ENCODE data around the gene AGAP2. TPM values are rescaled to one million over a fixed set of nuclear protein-coding genes. Genes with fewer than 3 reads are reported as not detected.

AGAP2 gene
- total RNA-seq, 1 experiment from 2014 or later: 0.40 TPM

DNA sequence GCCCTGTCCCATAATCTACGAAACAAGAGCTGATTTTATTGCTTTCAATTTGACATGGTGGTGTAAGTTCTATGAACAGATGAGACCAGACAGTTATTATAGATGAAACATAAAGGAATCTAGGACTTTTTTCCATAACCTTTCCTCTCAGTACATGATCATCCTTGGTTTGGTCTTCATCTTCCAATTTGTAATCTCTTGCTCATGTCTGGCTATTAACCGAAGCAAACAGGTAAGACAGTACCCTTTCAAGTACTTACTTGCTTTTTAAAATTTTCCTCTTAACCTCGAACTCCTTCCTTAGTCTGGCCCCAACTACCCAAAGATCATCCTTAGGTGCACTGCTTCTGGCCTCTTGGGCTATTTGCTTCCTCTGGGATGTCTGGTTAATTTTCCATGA is 7.5 kb upstream of the AGAP2 start:
- no peak for ATAC-seq
- Histone ChIP-seq H2AFZ (ENCODE audit: low read length) (no peak overlapping the region), H3K4me2 (ENCODE audit: low read length) (peak overlapping the region; percentile 97), H3K27ac (ENCODE audit: low read length) (no peak overlapping the region), H3K9me2 (replicated peaks; ENCODE audit: low read length) (no peaks in the 10 kb centered on the region), H4K20me1 (ENCODE audit: low read length) (no peaks in the 10 kb centered on the region), H3K4me1 (ENCODE audit: insufficient read depth, low read length) (peaks cover 3% of the 10 kb centered on the region), H3K79me2 (ENCODE audit: low read length) (peaks cover 18% of the 10 kb centered on the region), H3K36me3 (ENCODE audit: low read depth, low read length) (peaks cover 31% of the 10 kb centered on the region), H3K27me3 (ENCODE audit: low read length) (no peaks in the 10 kb centered on the region), H3K9ac (ENCODE audit: low read length) (no peak overlapping the region), H3K4me3 (ENCODE audit: low read length) (peak overlapping the region; percentile 86; the same call in 1 of the 2 replicates), H3K9me3 (ENCODE audit: low read length) (no peaks in the 10 kb centered on the region), H3F3A (ENCODE audit: low read length, unreplicated experiment) (peaks cover 4% of the 10 kb centered on the region)
- ChIA-PET CTCF (no interaction called here), POLR2A (ENCODE audit: unreplicated experiment) (no interaction called here)
- intact Hi-C loops (cut with micrococcal nuclease): no loop called here
- no TSS peak for BruUV-seq (replicated peaks)
- no peak for TF ChIP-seq EZH2 (IDR thresholded peaks at IDR 0.05; ENCODE audit: low read length, unreplicated experiment)
- TF ChIP-seq, protein P1, sequence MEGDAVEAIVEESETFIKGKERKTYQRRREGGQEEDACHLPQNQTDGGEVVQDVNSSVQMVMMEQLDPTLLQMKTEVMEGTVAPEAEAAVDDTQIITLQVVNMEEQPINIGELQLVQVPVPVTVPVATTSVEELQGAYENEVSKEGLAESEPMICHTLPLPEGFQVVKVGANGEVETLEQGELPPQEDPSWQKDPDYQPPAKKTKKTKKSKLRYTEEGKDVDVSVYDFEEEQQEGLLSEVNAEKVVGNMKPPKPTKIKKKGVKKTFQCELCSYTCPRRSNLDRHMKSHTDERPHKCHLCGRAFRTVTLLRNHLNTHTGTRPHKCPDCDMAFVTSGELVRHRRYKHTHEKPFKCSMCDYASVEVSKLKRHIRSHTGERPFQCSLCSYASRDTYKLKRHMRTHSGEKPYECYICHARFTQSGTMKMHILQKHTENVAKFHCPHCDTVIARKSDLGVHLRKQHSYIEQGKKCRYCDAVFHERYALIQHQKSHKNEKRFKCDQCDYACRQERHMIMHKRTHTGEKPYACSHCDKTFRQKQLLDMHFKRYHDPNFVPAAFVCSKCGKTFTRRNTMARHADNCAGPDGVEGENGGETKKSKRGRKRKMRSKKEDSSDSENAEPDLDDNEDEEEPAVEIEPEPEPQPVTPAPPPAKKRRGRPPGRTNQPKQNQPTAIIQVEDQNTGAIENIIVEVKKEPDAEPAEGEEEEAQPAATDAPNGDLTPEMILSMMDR (conservative IDR thresholded peaks at IDR 0.05; ENCODE audit: low read depth, low read length): no peak
- TF ChIP-seq EZH2phosphoT487 (IDR thresholded peaks at IDR 0.05; ENCODE audit: borderline replicate concordance, low read length): no peak
- DNase-seq: no peak

DNA sequence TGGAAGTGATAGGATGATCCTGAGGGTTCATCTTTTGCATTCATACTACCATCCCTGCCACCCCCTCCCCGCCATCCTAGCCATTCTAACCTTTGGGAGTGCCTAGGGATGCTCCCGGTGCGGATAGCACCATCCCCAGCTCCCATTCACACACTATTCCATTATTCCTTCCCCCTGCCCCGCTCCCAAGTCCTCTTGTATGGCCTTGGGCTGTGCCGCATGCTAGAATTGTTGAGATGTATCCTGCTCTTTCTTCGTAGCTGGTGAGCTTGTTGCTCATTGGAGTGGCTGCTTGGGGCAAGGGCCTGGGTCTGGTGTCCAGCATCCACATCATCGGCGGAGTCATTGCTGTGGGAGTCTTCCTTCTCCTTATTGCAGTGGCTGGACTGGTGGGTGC is 6.9 kb upstream of the AGAP2 start:
- peaks cover 4% of the 10 kb centered on the region for H3F3A ChIP-seq (ENCODE audit: low read length, unreplicated experiment)
- ATAC-seq: peak; percentile 19
- no peak for DNase-seq
- peak overlapping the region; percentile 86 for H3K4me3 ChIP-seq (ENCODE audit: low read length)
- H3K4me1 ChIP-seq (ENCODE audit: insufficient read depth, low read length): no peaks in the 10 kb centered on the region; the same call in 1 of the 2 replicates
- peaks cover 13% of the 10 kb centered on the region for H3K79me2 ChIP-seq (ENCODE audit: low read length)
- H3K9me2 ChIP-seq (replicated peaks; ENCODE audit: low read length): no peaks in the 10 kb centered on the region
- H3K27me3 ChIP-seq (ENCODE audit: low read length): no peaks in the 10 kb centered on the region
- H3K4me2 ChIP-seq (ENCODE audit: low read length): peak overlapping the region; percentile 97
- H3K9ac ChIP-seq (ENCODE audit: low read length): peak overlapping the region; percentile 88
- POLR2A ChIA-PET (ENCODE audit: unreplicated experiment): no interaction called here
- H2AFZ ChIP-seq (ENCODE audit: low read length): peak overlapping the region; percentile 76; the same call in 1 of the 2 replicates
- no peaks in the 10 kb centered on the region for H3K9me3 ChIP-seq (ENCODE audit: low read length)
- TSS peak; percentile 46 for BruUV-seq (replicated peaks)
- no peak overlapping the region for H3K27ac ChIP-seq (ENCODE audit: low read length)
- CTCF ChIA-PET: interaction anchor here (1.2 kb wide), 1 partner anchor 19 kb away, joined by 3 read pairs; no protein-coding TSS in a partner anchor
- TF ChIP-seq EZH2 (IDR thresholded peaks at IDR 0.05; ENCODE audit: low read length, unreplicated experiment) (no peak), EZH2phosphoT487 (IDR thresholded peaks at IDR 0.05; ENCODE audit: borderline replicate concordance, low read length) (no peak)
- TF ChIP-seq, protein P1 (conservative IDR thresholded peaks at IDR 0.05; ENCODE audit: low read depth, low read length): no peak
- H4K20me1 ChIP-seq (ENCODE audit: low read length): no peaks in the 10 kb centered on the region
- intact Hi-C loops (cut with micrococcal nuclease): no loop called here
- peaks cover 26% of the 10 kb centered on the region for H3K36me3 ChIP-seq (ENCODE audit: low read depth, low read length)

DNA sequence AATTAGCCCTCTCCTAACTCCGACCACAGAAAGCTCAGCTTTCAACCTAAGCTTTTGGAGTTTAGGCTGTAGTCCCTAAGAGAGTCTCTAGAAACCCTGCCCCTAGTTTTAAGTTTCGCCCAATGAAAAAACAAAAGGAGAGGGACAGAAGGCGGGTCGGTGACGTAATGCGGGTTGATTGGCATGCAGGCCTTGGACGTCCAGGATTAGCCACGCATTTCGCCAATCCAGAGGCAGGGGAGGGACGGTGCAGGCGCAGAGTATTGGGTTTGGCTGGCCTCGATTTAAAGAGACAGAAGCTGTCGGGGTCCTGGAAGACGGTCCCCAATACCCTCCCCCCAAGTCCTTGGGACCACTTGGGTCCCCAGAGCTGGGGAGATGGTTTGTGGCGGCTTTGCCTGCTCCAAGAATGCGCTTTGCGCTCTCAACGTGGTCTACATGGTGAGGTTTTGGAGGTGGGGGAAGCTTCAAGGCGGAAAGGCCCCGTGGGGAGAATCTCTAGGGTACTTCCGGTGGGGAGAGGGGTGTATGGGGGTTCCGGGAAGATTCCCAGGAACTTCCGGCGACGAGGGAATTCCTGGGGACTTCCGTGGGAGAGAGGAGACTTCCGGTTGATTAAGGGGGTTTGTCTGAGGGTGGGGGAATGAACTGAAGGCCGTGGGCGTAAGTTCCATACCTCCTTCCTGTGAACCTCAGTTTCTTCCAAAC is 6.4 kb upstream of the AGAP2 start, which contains the start of gene TSPAN31:
TSS of gene TSPAN31 (plus strand) at position 263 of the 708 bp plus-strand sequence. CDS start at position 379, 116 bp downstream.
- Histone ChIP-seq H3K4me1 (ENCODE audit: insufficient read depth, low read length) (no peaks in the 10 kb centered on the region; the same call in 1 of the 2 replicates), H3K27me3 (ENCODE audit: low read length) (peaks cover under 1% of the 10 kb centered on the region; the same call in 1 of the 2 replicates), H3K4me3 (ENCODE audit: low read length) (peak within 1 kb of the TSS; percentile 86), H4K20me1 (ENCODE audit: low read length) (no peaks in the 10 kb centered on the region), H3K79me2 (ENCODE audit: low read length) (peaks cover 9% of the 10 kb centered on the region; the same call in 1 of the 2 replicates), H3K27ac (ENCODE audit: low read length) (peak within 1 kb of the TSS; percentile 57), H3K9me2 (replicated peaks; ENCODE audit: low read length) (no peaks in the 10 kb centered on the region), H2AFZ (ENCODE audit: low read length) (peak within 1 kb of the TSS; percentile 76), H3F3A (ENCODE audit: low read length, unreplicated experiment) (peaks cover 4% of the 10 kb centered on the region), H3K9ac (ENCODE audit: low read length) (peak within 1 kb of the TSS; percentile 88), H3K9me3 (ENCODE audit: low read length) (no peaks in the 10 kb centered on the region), H3K36me3 (ENCODE audit: low read depth, low read length) (peaks cover 22% of the 10 kb centered on the region), H3K4me2 (ENCODE audit: low read length) (peak within 1 kb of the TSS; percentile 97)
- ATAC-seq (peak; percentile 97), DNase-seq (peak; percentile 97)
- TF ChIP-seq, protein P1 (conservative IDR thresholded peaks at IDR 0.05; ENCODE audit: low read depth, low read length): no peak
- TF ChIP-seq EZH2phosphoT487 (IDR thresholded peaks at IDR 0.05; ENCODE audit: borderline replicate concordance, low read length) (no peak), EZH2 (IDR thresholded peaks at IDR 0.05; ENCODE audit: low read length, unreplicated experiment) (no peak)
- intact Hi-C loops (cut with micrococcal nuclease): no loop called here
- POLR2A ChIA-PET (ENCODE audit: unreplicated experiment): interaction anchor here (0.5 kb wide), 1 partner anchor 37 kb away, joined by 4 read pairs; no protein-coding TSS in a partner anchor
- BruUV-seq (replicated peaks): no TSS peak
- CTCF ChIA-PET: interaction anchor here (1.2 kb wide), 1 partner anchor 18 kb away, joined by 3 read pairs; no protein-coding TSS in a partner anchor

Data from PC-3 (cell line).